Uterus (tissue), 2 donors: ENCODE results near the gene AMDHD1.

ENCODE experiments used
- CTCF ChIP-seq, 4 experiments: fragments of 200-600 bp in 2 of 4; fragments of 450-650 bp in 2 of 4; sonication (generic) in 2 of 4; IDR thresholded peaks; one replicate each; pipeline ENCODE4 v1.5.1; 2016 to 2019; ENCODE audit warnings: antibody characterized with exemption in 4 of 4, mild to moderate bottlenecking in 2 of 4, moderate library complexity in 1 of 4
- POLR2A ChIP-seq, 2 donors: fragments of 450-650 bp; IDR thresholded peaks; one replicate each; pipeline ENCODE4 v1.6.1; 2016; ENCODE audit warnings: antibody characterized with exemption in 2 of 2, mild to moderate bottlenecking in 1 of 2, moderate library complexity in 1 of 2

GRCh38 chr12:95967301-95967700 is 24.2 kb downstream of the AMDHD1 start:
- TF ChIP-seq CTCF (IDR thresholded peaks at IDR 0.05) (no peak), POLR2A (IDR thresholded peaks at IDR 0.05) (no peak)
